NCI-H226 (cell line): Measurements from ENCODE around the gene PPM1N.
A peak's percentile ranks its signal among the peaks of the same experiment; 100 is the strongest.

Experiments used
- DNase-seq: peaks from one replicate; pipeline ENCODE4 v3.0.0-alpha.2; 2015

Gene PPM1N, protein sequence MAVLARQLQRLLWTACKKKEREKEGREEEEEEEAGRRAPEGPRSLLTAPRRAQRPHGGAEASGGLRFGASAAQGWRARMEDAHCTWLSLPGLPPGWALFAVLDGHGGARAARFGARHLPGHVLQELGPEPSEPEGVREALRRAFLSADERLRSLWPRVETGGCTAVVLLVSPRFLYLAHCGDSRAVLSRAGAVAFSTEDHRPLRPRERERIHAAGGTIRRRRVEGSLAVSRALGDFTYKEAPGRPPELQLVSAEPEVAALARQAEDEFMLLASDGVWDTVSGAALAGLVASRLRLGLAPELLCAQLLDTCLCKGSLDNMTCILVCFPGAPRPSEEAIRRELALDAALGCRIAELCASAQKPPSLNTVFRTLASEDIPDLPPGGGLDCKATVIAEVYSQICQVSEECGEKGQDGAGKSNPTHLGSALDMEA

DNA sequence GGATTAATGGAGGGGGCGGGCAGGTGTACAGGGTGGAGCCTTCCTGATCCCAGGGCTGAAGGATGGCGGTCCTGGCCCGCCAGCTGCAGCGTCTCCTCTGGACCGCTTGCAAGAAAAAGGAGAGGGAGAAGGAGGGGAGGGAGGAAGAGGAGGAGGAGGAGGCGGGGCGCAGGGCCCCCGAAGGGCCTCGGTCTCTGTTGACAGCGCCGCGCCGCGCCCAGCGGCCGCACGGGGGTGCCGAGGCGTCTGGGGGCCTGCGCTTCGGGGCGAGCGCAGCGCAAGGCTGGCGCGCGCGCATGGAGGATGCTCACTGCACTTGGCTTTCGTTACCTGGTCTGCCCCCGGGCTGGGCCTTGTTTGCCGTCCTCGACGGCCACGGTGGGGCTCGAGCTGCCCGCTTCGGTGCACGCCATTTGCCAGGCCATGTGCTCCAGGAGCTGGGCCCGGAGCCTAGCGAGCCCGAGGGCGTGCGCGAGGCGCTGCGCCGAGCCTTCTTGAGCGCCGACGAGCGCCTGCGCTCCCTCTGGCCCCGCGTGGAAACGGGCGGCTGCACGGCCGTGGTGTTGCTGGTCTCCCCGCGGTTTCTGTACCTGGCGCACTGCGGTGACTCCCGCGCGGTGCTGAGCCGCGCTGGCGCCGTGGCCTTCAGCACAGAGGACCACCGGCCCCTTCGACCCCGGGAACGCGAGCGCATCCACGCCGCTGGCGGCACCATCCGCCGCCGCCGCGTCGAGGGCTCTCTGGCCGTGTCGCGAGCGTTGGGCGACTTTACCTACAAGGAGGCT is at the start of gene PPM1N:
Gene PPM1N (plus strand): TSS at position 33 of the 785 bp plus-strand sequence. CDS start 30 bp downstream, at position 63.
- peak; percentile 23 for DNase-seq

DNA sequence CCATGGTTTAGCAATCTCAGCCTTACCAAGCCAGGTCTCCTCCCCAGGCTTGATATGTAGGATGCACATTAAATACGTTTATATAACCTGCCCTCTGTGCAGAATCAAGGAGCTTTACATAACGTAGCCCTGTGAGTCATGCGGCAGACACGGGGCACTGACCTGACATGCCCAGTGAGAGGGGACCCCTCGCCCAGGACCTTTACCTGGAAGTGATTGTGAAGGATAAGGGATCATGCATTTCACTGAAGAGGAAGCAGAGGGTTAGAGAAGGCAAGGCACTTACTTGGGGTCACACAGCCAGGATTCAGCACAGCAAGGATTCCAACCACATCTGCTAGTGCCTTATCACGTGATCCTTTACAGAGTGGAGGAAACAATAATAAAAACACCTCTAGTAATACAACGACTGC is 49.4 kb upstream of the PPM1N start:
- DNase-seq = peak; percentile 66

DNA sequence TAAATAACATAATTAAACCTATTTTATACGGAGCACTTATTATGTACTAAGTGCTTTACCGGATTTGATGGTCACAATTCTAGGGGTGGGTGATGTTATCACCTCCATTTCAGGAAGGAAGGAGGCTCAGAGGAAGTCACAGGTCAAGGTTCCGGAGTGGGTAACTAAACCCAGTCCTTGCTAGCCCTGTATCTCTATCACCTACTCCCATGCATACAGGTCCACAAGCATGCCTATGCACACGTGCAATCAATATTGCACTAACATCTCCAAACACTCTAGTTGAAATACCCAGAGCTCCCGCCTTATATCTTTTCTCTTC is 48.3 kb upstream of the PPM1N start:
- no peak for DNase-seq

DNA sequence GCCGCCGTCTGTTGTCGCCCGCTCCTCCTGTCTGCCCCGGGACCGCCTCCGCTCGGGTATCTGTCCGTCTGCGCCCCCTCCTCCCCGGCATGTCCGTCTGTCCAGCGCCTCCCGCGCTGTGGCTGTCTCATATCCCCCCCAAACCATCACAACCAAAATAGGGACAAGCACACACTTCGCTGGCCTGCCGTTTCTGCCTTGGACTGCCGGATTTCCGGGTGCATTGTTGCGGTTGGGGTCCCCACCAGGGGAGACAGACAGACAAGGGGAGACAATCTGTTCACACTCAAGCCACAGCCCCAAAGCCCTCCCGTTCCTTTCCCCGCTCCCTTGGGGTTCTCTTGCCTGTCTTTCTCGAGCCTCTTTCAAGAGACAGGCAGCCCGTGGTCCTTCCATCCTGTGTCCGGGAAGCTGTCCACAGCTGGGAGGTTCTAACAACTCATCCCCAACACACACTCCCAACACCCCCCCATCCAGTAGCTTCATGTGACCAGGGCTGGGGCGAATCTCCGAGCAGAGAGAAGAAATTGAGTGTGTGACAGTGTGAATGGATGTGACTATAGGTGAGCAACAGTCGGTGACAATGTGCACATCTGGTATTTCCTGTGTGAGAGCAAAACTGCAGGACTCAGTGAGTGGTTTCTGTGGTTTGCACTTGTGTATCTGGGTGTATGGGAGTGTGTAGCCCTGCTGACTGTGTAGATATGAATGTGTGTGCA is 47.0 kb upstream of the PPM1N start:
- no peak for DNase-seq

DNA sequence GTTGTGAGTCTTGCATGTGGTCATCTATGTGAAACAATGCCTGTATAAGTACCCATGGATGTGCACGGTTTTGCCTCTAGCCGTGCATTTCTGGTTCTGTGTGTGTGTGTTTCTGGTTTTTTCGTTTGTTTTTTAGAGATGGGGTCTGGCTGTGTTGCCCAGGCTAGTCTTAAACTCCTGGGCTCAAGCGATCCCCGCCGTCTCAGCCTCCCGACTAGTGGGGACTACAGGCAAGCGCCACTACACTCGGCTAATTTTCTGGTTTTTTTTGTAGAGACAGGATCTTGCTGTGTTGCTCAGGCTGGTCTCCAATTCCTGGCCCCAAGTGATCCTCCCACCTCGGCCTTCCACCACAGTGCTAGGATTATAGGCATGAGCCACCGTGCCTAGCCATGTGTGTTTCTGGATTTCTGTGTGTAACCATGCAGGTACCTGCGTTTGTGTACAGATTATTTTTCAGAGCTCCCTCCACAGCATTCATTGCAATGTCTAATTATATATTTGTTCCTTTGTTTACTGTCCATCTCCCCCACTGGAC is 46.3 kb upstream of the PPM1N start:
- no peak for DNase-seq

DNA sequence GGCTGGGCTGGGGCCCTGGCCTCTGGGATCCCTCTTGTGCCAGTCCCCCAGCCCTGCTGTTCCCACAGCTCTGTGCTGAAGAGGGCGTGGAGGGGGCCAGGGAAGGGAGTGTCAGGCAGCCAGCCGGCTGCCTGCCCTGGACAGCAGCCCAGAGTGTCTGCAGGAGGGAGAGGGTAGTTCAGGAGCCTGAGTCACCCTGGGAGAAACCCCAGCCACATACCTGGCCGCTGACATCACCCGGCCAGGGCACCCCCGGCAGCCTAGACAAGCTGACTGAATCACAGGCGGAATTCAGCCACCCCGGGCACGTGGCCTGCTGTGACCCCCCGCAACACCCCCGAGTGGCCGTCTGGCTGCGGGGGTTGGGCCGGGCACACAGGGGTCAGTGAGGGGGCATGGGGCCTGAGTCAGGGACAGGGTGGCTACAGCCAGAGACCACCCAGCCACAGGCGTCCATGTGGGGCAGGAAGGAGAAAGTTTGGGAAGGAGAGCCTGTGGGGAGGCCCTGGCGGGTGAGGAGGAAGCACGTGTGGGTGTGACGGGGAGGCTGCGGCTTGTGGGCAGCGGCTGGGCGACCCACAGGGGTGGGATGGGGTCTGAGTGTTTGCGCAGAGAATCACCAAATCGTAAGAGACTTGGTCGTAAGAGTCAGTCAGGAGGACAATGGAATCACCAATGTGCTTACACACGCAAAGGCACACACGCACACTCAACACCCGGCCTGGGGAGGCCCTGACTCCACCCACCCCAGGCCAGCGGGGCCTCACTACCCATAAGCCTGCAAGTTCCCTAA is 42.3 kb upstream of the PPM1N start:
- DNase-seq = peak; percentile 100

DNA sequence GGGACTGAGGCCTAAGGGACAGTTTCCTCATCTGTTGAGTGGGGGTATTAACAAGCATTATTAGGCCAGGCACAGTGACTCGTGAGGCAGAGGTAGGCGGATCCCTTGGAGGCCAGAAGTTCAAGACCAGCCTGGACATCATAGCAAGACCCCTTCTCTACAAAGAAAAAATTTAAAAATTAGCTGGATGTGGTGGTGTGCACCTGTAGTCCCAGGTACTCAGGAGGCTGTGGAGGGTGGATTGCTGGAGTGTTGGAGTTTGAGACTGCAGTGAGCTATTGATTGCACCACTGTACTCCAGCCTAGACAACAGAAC is 41.8 kb upstream of the PPM1N start:
- DNase-seq = no peak

DNA sequence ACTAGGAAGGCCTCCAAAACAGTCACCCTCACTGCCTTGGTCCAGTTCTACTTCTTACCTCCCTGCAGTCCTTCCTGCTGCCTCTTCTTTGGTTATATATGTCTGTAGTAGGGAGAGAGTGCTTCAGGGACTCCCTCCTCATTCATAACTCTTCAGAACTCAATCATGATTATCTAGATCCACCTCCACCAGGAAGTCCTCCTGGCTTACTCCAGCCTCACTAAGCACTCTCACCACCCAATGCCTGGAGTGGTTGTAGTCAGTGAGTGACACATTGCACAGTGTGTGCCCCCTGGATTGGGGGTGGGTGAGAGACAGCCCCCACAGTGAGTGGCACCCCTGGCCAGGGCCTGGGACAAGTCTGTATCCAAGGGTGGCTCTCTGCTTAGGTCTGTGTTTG is 40.5 kb upstream of the PPM1N start:
- no peak for DNase-seq

DNA sequence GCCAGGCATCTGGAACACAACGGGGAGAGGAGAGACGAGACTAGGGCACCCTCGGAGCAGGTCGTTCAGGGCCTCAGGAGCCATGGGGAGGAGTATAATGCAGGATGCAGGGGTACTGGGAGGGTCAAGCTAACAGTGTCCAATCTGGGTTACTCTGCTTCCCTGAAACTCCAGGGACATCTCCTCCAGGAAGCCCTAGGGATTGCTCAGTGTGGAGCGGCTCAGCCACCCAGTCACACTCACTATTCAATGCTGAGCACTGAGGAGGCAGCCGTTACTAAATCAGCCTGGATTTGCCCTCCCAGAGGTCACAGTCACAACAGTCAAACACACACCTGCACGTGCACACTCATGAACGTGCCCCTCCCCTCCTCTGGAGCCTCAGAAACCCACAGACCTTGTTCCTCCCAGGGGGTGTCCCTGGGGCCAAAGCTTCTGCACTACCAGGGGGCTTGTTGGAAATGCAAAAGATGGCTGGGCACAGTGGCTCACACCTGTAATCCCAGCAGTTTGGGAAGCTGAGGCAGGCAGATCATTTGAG is 37.4 kb upstream of the PPM1N start:
- DNase-seq = no peak

DNA sequence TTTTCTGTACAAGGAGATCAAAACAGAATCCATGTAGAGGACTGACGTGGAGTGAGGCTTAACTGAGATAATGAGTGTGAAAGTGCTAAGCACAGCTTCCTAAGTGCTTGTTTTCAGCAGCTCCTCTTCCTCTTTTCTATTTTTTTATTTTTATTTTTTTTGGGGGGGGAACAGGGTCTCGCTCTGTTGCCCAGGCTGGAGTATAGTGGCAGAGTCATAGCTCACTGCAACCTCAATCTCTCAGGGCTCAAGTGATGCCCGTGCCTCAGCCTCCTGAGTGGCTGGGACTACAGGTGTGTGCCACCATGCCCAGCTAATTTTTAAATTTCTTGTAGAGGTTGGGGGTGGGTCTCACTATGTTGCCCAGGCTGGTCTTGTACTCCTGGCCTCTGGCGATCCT is 36.1 kb upstream of the PPM1N start:
- DNase-seq = no peak

DNA sequence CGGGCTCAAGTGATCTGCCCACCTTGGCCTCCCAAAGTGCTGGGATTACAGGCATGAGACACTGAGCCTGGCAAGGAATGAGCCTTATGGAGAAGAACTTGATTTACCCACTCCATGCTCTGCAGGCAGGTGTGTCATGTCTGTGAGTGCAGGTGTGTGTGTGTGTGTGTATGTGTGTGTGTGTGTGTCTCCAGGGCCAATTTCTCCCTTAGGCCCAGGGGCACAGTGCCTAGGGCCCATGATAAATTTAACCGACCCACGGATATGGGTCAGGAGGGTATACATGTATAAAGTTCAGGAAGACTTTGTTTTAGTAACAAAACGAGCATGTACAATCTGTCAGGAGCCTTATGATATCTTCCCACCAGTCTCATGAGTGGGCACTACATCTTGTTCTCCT is 35.0 kb upstream of the PPM1N start:
- DNase-seq = no peak

DNA sequence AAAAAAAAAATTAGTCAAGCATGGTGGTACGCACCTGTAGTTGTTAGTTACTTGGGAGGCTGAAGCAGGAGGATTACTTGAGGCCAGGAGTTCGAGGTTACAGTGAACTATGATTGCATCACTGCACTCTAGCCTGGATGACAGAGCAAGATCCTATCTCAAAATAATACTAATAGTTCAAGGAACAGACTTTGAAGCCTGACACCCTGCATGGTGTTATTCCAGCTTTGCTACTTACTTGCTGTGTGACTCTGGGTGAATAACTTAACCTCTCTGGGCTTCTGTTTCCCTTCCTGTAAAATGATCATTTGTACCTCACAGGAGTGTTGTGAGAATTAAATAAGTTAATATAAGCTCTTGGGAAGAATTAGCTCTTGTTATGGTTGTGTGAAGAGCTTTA is 34.0 kb upstream of the PPM1N start:
- DNase-seq = no peak

DNA sequence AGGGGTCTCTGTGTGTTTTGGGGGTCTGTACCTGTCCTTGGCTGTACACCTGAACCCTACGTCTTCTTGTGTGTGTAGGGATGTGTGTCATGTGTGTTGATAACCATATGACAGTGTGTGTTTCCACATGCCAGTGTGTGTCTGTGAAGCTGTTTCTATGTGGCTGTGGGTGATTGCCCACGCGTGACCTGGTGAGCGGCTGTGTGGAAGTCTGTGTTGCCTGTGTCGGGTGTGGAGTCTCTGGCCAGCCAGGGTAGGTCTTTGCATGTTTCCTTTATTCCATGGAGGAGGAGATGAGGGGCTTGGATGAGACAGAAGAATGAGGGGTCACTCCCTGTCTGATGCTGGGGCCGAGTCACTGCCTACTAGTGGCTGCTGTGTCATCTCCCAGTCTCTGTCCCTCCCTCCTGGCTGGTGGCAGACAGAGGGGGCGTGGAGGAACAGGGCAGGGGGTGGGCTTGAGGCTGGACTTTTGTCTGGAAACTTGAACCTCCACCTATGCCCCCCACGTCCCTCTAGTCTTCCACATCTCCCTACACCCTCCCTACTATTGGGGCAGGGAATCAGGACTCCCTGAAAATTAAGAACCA is 33.3 kb upstream of the PPM1N start:
- no peak for DNase-seq

DNA sequence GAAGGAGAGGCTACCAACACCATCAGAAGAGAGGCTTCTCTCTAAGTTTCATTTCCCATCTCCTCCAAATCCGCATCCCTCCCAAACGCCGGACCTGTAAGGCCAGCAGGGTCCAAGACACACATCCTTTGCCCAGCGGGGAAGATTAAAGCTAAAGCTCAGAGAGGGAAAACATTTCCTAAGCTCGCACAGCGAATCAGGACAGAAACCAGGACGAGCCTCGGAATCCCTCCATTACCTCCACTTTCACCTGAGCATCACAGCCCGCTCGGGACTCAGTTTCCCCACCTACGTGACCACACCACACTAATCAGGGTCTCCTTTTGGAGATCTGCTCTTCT is 31.2 kb upstream of the PPM1N start:
- no peak for DNase-seq

DNA sequence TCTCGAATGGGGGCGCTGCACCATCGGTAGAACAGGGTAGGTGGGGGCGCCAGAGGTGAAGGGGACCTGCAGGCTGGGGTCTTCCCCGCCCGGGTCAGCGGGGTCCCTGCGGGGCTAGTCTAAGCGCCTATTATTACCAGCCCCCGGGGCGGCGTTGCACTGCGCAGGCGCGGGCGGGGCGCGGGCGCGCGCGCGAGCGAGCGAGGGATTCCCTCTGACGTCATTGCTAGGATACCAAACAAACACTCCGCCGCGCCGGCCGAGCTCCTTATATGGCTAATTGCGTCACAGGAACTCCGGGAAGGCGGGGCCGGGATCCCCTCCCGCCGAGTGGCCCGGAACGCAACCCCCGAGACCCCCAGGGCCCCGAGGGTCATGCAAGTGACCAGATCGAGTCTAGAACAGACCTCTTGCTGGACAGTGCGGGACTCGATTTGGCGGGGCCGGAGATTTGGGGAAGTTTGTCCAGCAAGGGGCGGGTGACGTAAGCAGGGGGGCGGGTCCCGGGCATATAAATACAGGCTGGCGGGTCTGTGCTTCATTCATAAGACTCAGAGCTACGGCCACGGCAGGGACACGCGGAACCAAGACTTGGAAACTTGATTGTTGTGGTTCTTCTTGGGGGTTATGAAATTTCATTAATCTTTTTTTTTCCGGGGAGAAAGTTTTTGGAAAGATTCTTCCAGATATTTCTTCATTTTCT is 30.6 kb upstream of the PPM1N start, which contains the start of gene FOSB:
Gene FOSB (plus strand): TSS at position 541 of the 703 bp plus-strand sequence. CDS start 591 bp downstream, outside the sequence.
- peak; percentile 79 for DNase-seq

DNA sequence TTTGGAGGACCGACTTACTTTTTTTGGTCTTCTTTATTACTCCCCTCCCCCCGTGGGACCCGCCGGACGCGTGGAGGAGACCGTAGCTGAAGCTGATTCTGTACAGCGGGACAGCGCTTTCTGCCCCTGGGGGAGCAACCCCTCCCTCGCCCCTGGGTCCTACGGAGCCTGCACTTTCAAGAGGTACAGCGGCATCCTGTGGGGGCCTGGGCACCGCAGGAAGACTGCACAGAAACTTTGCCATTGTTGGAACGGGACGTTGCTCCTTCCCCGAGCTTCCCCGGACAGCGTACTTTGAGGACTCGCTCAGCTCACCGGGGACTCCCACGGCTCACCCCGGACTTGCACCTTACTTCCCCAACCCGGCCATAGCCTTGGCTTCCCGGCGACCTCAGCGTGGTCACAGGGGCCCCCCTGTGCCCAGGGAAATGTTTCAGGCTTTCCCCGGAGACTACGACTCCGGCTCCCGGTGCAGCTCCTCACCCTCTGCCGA is 30.0 kb upstream of the PPM1N start:
- DNase-seq = no peak

DNA sequence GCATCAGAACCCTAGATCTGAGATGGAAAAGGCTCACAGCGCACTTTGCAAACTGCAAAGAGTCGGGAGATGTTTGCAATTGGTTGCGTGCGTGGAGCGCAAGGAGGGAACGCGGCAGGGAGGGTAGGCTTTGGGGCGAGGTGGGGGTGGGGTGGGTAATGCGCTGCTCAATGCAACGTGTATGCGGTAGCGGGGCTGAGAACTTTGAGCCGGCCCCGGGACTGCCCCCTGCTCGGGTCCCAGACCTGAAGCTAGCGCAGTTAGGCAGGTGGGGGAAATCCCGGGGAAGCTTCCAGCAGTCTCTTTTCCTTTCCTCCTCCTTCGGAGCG is 29.5 kb upstream of the PPM1N start:
- DNase-seq = no peak

DNA sequence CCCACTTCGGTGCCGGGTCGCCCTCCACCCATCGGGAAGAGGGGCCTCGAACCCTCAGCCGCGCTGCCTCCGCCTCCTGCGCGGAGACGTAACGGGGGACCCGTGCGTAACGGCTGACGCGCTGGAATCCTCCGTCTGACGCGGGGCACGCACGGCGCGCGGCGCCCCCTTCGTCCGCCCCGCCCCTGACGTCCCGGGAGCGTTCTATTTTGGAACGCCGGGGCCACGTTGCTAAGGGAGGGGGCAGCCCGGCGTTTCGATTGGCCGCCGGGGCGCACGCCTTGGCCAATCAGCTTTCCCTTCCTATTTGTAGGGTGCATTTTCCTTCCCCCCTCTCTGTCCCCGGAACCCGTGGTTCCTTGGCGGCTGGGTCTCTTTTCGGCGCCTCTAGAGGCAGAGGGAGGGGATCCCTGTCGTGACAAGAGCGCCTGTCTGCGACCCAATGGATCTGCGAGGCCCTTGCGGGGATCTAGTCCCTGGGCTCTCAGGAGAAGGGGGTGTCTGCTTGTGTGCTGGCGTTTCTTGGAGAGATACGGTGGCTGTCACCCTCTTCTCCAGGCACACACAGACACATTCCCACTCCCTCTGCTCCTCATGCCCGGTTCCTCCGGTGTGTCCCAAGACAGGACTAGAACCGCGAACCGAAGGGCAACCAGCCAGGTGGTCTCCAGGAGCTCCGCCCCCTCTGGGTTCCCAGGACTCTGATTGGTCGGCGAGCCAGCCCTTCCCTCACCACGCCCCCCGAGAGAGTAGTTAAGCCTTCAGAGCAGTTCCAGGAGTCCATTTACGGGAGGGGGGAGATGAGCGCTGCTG is 28.9 kb upstream of the PPM1N start:
- DNase-seq = peak; percentile 92

DNA sequence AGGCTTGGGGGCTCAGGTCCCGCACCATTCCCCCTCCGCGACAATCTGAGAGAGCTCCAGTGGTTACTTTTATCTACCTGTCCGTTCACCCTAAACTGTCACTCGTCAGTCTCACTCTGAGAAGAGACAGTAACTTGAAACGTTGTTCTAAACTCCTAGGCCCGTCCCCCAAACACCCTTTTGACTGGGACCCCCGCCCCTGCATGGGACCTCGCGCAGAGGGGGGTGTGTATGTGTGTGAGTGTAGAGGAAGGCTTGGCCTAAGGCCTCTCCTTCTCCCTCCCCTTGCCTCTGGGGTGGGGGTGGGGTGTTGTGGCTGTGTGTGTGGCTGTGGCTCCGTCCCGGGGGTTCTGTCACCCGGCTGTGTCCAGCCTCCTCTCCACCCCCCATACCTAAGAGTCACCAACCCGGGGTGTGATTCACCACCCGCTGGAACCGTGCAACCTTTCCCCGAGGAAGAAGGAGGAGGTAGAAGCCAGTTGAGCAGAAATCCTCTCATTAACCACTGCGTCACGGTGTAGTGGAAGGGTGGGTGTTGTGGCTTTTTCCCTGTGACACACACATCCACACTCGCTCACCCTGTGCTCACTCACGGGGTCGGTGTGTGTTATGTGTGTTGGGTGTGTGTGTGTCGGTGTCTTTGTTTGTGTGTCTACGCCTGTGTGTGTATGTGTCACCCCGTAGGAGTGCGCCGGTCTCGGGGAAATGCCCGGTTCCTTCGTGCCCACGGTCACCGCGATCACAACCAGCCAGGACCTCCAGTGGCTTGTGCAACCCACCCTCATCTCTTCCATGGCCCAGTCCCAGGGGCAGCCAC is 28.1 kb upstream of the PPM1N start:
- no peak for DNase-seq

DNA sequence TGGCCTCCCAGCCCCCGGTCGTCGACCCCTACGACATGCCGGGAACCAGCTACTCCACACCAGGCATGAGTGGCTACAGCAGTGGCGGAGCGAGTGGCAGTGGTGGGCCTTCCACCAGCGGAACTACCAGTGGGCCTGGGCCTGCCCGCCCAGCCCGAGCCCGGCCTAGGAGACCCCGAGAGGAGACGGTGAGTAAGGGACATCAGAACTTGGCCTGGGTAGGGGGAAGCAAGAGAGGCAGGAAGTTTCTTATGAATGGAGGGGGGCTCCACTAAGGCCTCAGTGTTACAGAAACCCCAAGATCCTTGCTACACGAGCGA is 27.5 kb upstream of the PPM1N start:
- DNase-seq = no peak
